ENCODE data around the gene OR2T3.
A peak's percentile ranks its signal among the peaks of the same experiment; 100 is the strongest.
"Not testable (repeated sequence)": the region's sequence is repeated elsewhere in the genome, so short reads cannot be mapped to it uniquely, and the experiment has no call there.

The OR2T3 gene, protein sequence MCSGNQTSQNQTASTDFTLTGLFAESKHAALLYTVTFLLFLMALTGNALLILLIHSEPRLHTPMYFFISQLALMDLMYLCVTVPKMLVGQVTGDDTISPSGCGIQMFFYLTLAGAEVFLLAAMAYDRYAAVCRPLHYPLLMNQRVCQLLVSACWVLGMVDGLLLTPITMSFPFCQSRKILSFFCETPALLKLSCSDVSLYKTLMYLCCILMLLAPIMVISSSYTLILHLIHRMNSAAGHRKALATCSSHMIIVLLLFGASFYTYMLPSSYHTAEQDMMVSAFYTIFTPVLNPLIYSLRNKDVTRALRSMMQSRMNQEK

GRCh38 chr1:248473051-248473450 is at the start of gene OR2T3:
OR2T3 (plus strand) TSS chr1:248473351; CDS start chr1:248473351, 0 bp downstream.
- H3K27ac Mint-ChIP-seq; H3K27me3 Mint-ChIP-seq; H3K4me3 Mint-ChIP-seq; DNase-seq (ENCODE audit: low spot score in 2 of 2); H3K4me1 Mint-ChIP-seq; H3K9me3 Mint-ChIP-seq; H3K36me3 Mint-ChIP-seq; ATAC-seq (ENCODE audit: low read depth): not testable (repeated sequence)

- H3K4me3 Mint-ChIP-seq; H3K9me3 Mint-ChIP-seq; H3K36me3 Mint-ChIP-seq; H3K27me3 Mint-ChIP-seq; DNase-seq (ENCODE audit: low spot score in 2 of 2): not testable (repeated sequence)
- peak; percentile 12 for ATAC-seq (ENCODE audit: low read depth)
- peaks cover 21% of the 10 kb centered on the region for H3K4me1 Mint-ChIP-seq
- peak overlapping the region; percentile 97 for H3K27ac Mint-ChIP-seq
These were observed 45.5 kb upstream of the OR2T3 start for GRCh38 chr1:248427526-248428191.

GRCh38 chr1:248428192-248428533 is 45.0 kb upstream of the OR2T3 start:
- not testable (repeated sequence) for H3K9me3 Mint-ChIP-seq, H3K36me3 Mint-ChIP-seq, H3K27me3 Mint-ChIP-seq
- peak overlapping the region; percentile 97 for H3K27ac Mint-ChIP-seq
- ATAC-seq (ENCODE audit: low read depth) (peak; percentile 95), DNase-seq (ENCODE audit: low spot score in 2 of 2) (peak in 1 of 2 donors; percentile 29)
- peaks cover 23% of the 10 kb centered on the region for H3K4me1 Mint-ChIP-seq
- peak overlapping the region; percentile 24 for H3K4me3 Mint-ChIP-seq

DNA sequence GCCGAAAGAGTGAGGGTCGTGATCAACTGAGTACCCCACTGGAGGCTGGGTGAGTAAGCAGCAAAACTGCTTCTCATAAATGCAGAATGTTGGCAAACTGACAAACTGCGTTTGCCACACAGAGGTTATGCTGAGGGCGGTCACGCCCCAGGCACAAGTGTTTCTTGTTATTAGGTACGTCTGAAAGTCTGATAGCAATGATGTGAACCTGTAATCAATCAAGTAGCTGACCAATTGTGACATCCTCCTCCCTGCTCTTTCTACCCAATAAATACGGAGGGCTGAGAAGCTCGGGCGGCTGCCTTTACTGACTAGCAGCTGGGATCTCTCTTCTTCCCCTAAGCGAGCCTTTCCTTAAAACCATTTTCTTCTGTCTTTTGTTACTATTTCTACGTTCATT is 41.5 kb upstream of the OR2T3 start:
- H3K27ac Mint-ChIP-seq = peak overlapping the region; percentile 88
- not testable (repeated sequence) for H3K9me3 Mint-ChIP-seq; DNase-seq (ENCODE audit: low spot score in 2 of 2); H3K36me3 Mint-ChIP-seq; H3K27me3 Mint-ChIP-seq; ATAC-seq (ENCODE audit: low read depth)
- peaks cover 25% of the 10 kb centered on the region for H3K4me1 Mint-ChIP-seq
- H3K4me3 Mint-ChIP-seq = peak overlapping the region; percentile 28

GRCh38 chr1:248432201-248432600 is 41.0 kb upstream of the OR2T3 start:
- peak overlapping the region; percentile 28 for H3K4me3 Mint-ChIP-seq
- H3K27me3 Mint-ChIP-seq, H3K36me3 Mint-ChIP-seq: not testable (repeated sequence)

GRCh38 chr1:248433811-248434415 is 39.2 kb upstream of the OR2T3 start:
- H3K27me3 Mint-ChIP-seq, H3K9me3 Mint-ChIP-seq: not testable (repeated sequence)
- peaks cover 16% of the 10 kb centered on the region for H3K4me1 Mint-ChIP-seq

More at GRCh38 chr1:248432201-248432600, 41.0 kb upstream of the OR2T3 start:
- Mint-ChIP-seq H3K4me1 (peaks cover 25% of the 10 kb centered on the region), H3K27ac (peak overlapping the region; percentile 88)
- peak; percentile 64 for ATAC-seq (ENCODE audit: low read depth)
- not testable (repeated sequence) for H3K9me3 Mint-ChIP-seq
- peak in 1 of 2 donors; percentile 20 for DNase-seq (ENCODE audit: low spot score in 2 of 2)

GRCh38 chr1:248434913-248435312 is 38.2 kb upstream of the OR2T3 start:
- H3K27ac Mint-ChIP-seq; H3K9me3 Mint-ChIP-seq; DNase-seq (ENCODE audit: low spot score in 2 of 2); H3K27me3 Mint-ChIP-seq; H3K4me3 Mint-ChIP-seq; ATAC-seq (ENCODE audit: low read depth); H3K36me3 Mint-ChIP-seq: not testable (repeated sequence)
- H3K4me1 Mint-ChIP-seq = peaks cover 13% of the 10 kb centered on the region

More at GRCh38 chr1:248433811-248434415, 39.2 kb upstream of the OR2T3 start:
- not testable (repeated sequence) for ATAC-seq (ENCODE audit: low read depth); H3K4me3 Mint-ChIP-seq; DNase-seq (ENCODE audit: low spot score in 2 of 2); H3K36me3 Mint-ChIP-seq; H3K27ac Mint-ChIP-seq

DNA sequence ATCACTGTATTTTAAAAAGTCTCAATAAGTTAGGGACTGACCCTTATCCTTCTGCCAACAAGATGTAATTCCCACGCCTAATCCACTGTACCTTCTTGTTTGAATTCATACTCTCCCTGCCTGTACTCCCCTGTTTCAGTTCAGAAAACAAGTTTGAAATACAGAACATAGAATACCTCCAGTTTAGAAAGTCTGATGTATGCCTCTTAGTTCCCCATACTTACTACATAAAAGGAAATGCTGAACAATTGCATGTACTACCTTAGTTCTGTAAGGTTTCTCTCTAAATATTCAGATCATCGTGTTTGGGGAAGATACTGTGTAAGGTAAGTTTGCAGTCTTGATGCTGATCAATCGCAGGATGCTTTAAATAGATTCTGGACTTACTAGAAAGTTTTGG is 36.8 kb upstream of the OR2T3 start:
- not testable (repeated sequence) for H3K9me3 Mint-ChIP-seq; H3K4me3 Mint-ChIP-seq; ATAC-seq (ENCODE audit: low read depth); DNase-seq (ENCODE audit: low spot score in 2 of 2); H3K27me3 Mint-ChIP-seq; H3K36me3 Mint-ChIP-seq
- Mint-ChIP-seq H3K4me1 (peaks cover 13% of the 10 kb centered on the region), H3K27ac (peak overlapping the region; percentile 39)

DNA sequence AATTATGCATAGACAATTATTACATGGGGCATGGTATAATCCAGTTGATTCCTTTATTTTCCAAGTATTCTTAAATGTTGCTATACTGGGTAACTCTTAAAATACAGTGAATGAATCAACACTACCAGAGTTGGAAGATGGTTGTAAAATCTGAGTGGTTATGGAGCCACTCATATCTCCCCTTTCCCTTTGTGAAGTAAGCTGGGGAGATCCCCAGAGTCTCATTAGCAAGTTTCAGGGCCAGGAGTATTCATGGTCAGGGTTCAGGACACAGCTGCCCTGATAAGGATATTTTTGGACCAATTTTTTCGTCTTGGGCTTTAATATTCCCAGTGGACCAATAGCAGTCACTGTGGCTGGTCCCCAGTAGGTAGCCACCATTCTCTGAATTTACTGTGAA is 34.5 kb upstream of the OR2T3 start:
- not testable (repeated sequence) for H3K27me3 Mint-ChIP-seq; ATAC-seq (ENCODE audit: low read depth); H3K36me3 Mint-ChIP-seq; H3K9me3 Mint-ChIP-seq; H3K4me1 Mint-ChIP-seq; H3K27ac Mint-ChIP-seq; H3K4me3 Mint-ChIP-seq; DNase-seq (ENCODE audit: low spot score in 2 of 2)

GRCh38 chr1:248439283-248439682 is 33.9 kb upstream of the OR2T3 start:
- ATAC-seq (ENCODE audit: low read depth); H3K27ac Mint-ChIP-seq; H3K9me3 Mint-ChIP-seq; H3K36me3 Mint-ChIP-seq; DNase-seq (ENCODE audit: low spot score in 2 of 2); H3K4me3 Mint-ChIP-seq; H3K27me3 Mint-ChIP-seq; H3K4me1 Mint-ChIP-seq: not testable (repeated sequence)

DNA sequence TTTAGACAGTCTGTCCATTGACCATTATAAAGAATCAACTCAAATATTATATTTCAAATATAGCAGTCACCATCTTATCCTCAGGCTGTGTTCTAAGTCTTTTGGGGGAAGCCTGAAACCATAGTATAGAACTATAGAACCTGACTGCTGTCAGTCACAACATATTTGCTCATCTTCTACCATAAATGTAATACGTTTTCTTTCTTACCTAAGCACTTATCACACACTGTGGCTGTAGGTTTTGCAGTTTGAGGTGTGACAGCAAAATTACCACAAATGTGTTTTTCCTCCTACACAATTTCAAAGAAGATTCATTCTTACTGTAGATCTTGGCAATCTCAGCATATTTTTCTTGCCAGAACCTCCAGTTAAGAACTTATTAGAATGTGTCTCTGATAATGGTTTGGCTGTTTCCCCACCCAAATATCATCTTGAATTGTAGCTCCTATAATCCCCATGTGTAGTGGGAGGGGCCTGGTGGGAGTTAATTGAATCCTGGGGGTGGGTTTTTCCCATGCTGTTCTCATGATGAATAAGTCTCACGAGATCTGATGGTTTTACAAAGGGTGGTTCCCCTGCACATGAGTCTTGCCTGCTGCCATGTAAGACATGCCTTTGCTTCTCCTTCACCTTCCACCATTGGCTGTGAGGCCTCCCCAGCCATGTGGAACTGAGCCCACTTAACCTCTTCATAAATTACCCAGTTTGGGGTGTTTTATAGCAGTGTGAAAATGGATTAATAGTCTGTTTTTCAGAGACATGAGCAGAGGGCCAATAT is 30.5 kb upstream of the OR2T3 start:
- not testable (repeated sequence) for ATAC-seq (ENCODE audit: low read depth); H3K27ac Mint-ChIP-seq

DNA sequence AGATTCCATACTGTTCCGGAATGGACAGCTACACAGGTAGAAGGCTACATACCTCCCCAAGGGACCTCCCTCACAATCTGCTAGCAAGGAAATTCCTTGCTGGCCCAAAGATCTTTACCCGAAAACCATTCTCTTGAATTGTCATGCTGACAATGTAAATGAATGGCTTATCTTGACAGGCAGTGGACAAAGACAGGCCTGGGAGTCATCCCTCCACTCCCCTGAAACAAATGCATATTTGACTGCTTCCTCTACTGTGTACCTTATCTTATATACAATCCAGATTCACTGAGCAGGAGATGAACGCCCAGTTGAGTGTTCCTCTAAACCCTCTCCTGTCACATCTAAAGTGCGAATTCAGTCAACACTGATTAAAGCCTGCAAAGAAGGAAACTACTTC is 28.5 kb upstream of the OR2T3 start:
- not testable (repeated sequence) for ATAC-seq (ENCODE audit: low read depth); H3K4me3 Mint-ChIP-seq; H3K27ac Mint-ChIP-seq; H3K36me3 Mint-ChIP-seq; H3K27me3 Mint-ChIP-seq; H3K9me3 Mint-ChIP-seq; DNase-seq (ENCODE audit: low spot score in 2 of 2)
- H3K4me1 Mint-ChIP-seq = peaks cover 20% of the 10 kb centered on the region

More for the DNA sequence above, 30.5 kb upstream of the OR2T3 start:
- H3K4me3 Mint-ChIP-seq; H3K9me3 Mint-ChIP-seq; H3K36me3 Mint-ChIP-seq; H3K27me3 Mint-ChIP-seq; DNase-seq (ENCODE audit: low spot score in 2 of 2): not testable (repeated sequence)
- peaks cover 20% of the 10 kb centered on the region for H3K4me1 Mint-ChIP-seq

- ATAC-seq (ENCODE audit: low read depth); H3K9me3 Mint-ChIP-seq; H3K27me3 Mint-ChIP-seq; DNase-seq (ENCODE audit: low spot score in 2 of 2); H3K36me3 Mint-ChIP-seq: not testable (repeated sequence)
- peaks cover 24% of the 10 kb centered on the region for H3K4me1 Mint-ChIP-seq
- peak within 1 kb of the TSS; percentile 32 for H3K4me3 Mint-ChIP-seq
- H3K27ac Mint-ChIP-seq = peak within 1 kb of the TSS; percentile 77
These were observed 27.8 kb upstream of the OR2T3 start, which contains the start of gene OR2T2 for GRCh38 chr1:248445399-248445798. OR2T2 (plus strand) TSS chr1:248445637; CDS start chr1:248452798, 7,161 bp downstream.
